ENCODE data around the gene UNC13B. TPM values are rescaled to one million over a fixed set of nuclear protein-coding genes. Genes with fewer than 3 reads are reported as not detected.

UNC13B gene
- total and polyA plus RNA-seq, 2 donors (not counting 3 experiments of a cell fraction or from before 2014, with no cell fraction given): 30.1 to 46.2 TPM

DNA sequence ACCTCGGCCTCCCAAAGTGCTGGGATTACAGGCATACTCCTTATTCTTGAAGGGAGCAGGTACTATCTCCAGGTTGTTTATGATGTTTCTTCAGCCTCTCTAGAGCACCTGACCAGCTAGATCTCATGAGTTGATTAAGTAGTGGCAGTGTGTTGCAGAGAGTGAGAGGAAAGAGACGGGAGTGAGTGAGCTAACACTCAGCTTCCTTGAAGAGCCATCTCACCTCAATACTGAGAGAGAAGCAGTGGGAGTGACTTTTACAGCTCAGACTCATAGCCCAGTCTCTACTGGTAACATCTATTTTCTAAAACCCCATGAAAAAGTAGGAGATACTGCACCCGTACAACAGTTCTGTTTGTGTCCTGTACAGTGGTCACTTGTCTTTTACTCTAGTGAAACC lies 284.2 kb downstream of the UNC13B start:
- no peak for FAIRE-seq
- Histone ChIP-seq H3K9me1 (replicated peaks; ENCODE audit: control insufficient read depth, extremely low read depth, insufficient read depth, low read length) (no peaks in the 10 kb centered on the region), H3K36me3 (ENCODE audit: control insufficient read depth in 2 of 2, extremely low read depth in 1 of 2, insufficient read depth in 2 of 2, low read length in 2 of 2) (no peaks in the 10 kb centered on the region)

DNA sequence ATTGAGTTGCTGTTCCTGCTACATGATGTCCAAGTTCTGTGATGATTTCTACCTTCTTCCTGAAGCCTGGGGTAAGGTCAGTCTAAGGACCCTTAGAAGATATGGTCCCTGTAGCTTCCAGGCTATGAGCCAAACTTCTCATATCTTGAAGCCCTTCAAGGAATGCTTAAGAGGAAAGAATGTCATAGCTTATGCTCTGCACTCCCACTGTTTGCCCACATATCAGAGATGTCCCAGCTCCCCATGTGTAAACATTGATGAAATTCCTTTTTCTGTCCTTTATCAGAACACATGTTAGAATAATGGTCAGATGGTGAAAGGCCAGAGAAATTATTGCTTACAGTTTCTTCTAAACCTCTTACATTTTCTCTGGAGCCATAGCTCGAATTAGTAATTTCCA lies 286.7 kb downstream of the UNC13B start:
- FAIRE-seq: no peak
- ChIA-PET CTCF (interaction anchor here (0.8 to 2.3 kb wide), 5 partner anchors 16 to 332 kb away, joined by 3 to 8 read pairs (median 4); no protein-coding TSS in a partner anchor), POLR2A (no interaction called here)
- BruUV-seq (replicated peaks): no TSS peak
- Histone ChIP-seq H3K4me2 (ENCODE audit: insufficient read depth, low read length) (no peak overlapping the region), H3K9ac (replicated peaks; ENCODE audit: extremely low read depth, insufficient read depth, low read length) (no peak overlapping the region), H2AFZ (ENCODE audit: low read depth, low read length) (no peak overlapping the region), H3K27ac (ENCODE audit: insufficient read depth, low read depth, low read length) (no peak overlapping the region), H3K9me3 (replicated peaks; ENCODE audit: control insufficient read depth, insufficient read depth, low read length) (no peaks in the 10 kb centered on the region), H3K4me1 (ENCODE audit: control insufficient read depth, extremely low read depth, insufficient read depth, low read length) (no peaks in the 10 kb centered on the region), H3K4me3 (replicated peaks in 1 of 3; ENCODE audit: insufficient read depth in 1 of 3, low read depth in 1 of 3, low read length in 3 of 3) (no peak overlapping the region), H4K20me1 (replicated peaks; ENCODE audit: control insufficient read depth, extremely low read depth, insufficient read depth, low read length) (no peaks in the 10 kb centered on the region), H3K9me1 (replicated peaks; ENCODE audit: control insufficient read depth, extremely low read depth, insufficient read depth, low read length) (no peaks in the 10 kb centered on the region), H3K27me3 (ENCODE audit: control insufficient read depth in 2 of 2, insufficient read depth in 2 of 2, low read length in 2 of 2) (peaks cover 10 to 19% of the 10 kb centered on the region in 2 experiments), H3K79me2 (ENCODE audit: control insufficient read depth, insufficient read depth, low read length) (no peaks in the 10 kb centered on the region), H3K36me3 (ENCODE audit: control insufficient read depth in 2 of 2, extremely low read depth in 1 of 2, insufficient read depth in 2 of 2, low read length in 2 of 2) (no peaks in the 10 kb centered on the region)
- dilution Hi-C loops (cut with MboI; ENCODE audit: extremely low pct_ligation_motif_present, low sequenced_read_pairs): no loop called here
- no peak for DNase-seq (ENCODE audit: low read depth, low spot score)
- intact Hi-C loops (cut with micrococcal nuclease): no loop called here
- TF ChIP-seq, protein P1, sequence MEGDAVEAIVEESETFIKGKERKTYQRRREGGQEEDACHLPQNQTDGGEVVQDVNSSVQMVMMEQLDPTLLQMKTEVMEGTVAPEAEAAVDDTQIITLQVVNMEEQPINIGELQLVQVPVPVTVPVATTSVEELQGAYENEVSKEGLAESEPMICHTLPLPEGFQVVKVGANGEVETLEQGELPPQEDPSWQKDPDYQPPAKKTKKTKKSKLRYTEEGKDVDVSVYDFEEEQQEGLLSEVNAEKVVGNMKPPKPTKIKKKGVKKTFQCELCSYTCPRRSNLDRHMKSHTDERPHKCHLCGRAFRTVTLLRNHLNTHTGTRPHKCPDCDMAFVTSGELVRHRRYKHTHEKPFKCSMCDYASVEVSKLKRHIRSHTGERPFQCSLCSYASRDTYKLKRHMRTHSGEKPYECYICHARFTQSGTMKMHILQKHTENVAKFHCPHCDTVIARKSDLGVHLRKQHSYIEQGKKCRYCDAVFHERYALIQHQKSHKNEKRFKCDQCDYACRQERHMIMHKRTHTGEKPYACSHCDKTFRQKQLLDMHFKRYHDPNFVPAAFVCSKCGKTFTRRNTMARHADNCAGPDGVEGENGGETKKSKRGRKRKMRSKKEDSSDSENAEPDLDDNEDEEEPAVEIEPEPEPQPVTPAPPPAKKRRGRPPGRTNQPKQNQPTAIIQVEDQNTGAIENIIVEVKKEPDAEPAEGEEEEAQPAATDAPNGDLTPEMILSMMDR (IDR thresholded peaks at IDR 0.05; ENCODE audit: extremely low read depth in 1 of 2, insufficient read depth in 1 of 2, low read depth in 1 of 2, low read length in 2 of 2): no peak
- TF ChIP-seq MYC (IDR thresholded peaks at IDR 0.05; ENCODE audit: low read depth, low read length) (no peak), POLR2AphosphoS5 (IDR thresholded peaks at IDR 0.05; ENCODE audit: insufficient read depth, low read depth, low read length) (no peak), EZH2 (IDR thresholded peaks at IDR 0.05; ENCODE audit: borderline replicate concordance, low read depth, low read length, severe bottlenecking) (no peak), GATA2 (IDR thresholded peaks at IDR 0.05; ENCODE audit: insufficient read depth, insufficient read length, low read depth, low read length) (no peak)

More for the DNA sequence above, 284.2 kb downstream of the UNC13B start:
- H2AFZ ChIP-seq (ENCODE audit: low read depth, low read length): no peak overlapping the region
- dilution Hi-C loops (cut with MboI; ENCODE audit: extremely low pct_ligation_motif_present, low sequenced_read_pairs): no loop called here
- H3K79me2 ChIP-seq (ENCODE audit: control insufficient read depth, insufficient read depth, low read length): no peaks in the 10 kb centered on the region
- H3K9me3 ChIP-seq (replicated peaks; ENCODE audit: control insufficient read depth, insufficient read depth, low read length): no peaks in the 10 kb centered on the region
- TF ChIP-seq POLR2AphosphoS5 (IDR thresholded peaks at IDR 0.05; ENCODE audit: insufficient read depth, low read depth, low read length) (no peak), FOS (IDR thresholded peaks at IDR 0.05; ENCODE audit: borderline replicate concordance, insufficient read depth, low read length) (no peak), EZH2 (IDR thresholded peaks at IDR 0.05; ENCODE audit: borderline replicate concordance, low read depth, low read length, severe bottlenecking) (no peak)
- no peaks in the 10 kb centered on the region for H3K4me1 ChIP-seq (ENCODE audit: control insufficient read depth, extremely low read depth, insufficient read depth, low read length)
- CTCF ChIA-PET: interaction anchor here (0.6 to 1.1 kb wide), 2 partner anchors 18 to 314 kb away, joined by 3 read pairs; no protein-coding TSS in a partner anchor
- BruUV-seq (replicated peaks): no TSS peak
- intact Hi-C loops (cut with micrococcal nuclease): no loop called here
- no peak overlapping the region for H3K27ac ChIP-seq (ENCODE audit: insufficient read depth, low read depth, low read length)
- POLR2A ChIA-PET: interaction anchor here (0.6 kb wide), 1 partner anchor 593 kb away, joined by 3 read pairs; no protein-coding TSS in a partner anchor
- no peak overlapping the region for H3K4me3 ChIP-seq (replicated peaks in 1 of 3; ENCODE audit: insufficient read depth in 1 of 3, low read depth in 1 of 3, low read length in 3 of 3)
- no peak for DNase-seq (ENCODE audit: low read depth, low spot score)
- peaks cover 8 to 19% of the 10 kb centered on the region in 2 experiments for H3K27me3 ChIP-seq (ENCODE audit: control insufficient read depth in 2 of 2, insufficient read depth in 2 of 2, low read length in 2 of 2)
- no peaks in the 10 kb centered on the region for H4K20me1 ChIP-seq (replicated peaks; ENCODE audit: control insufficient read depth, extremely low read depth, insufficient read depth, low read length)
- H3K9ac ChIP-seq (replicated peaks; ENCODE audit: extremely low read depth, insufficient read depth, low read length): no peak overlapping the region
- H3K4me2 ChIP-seq (ENCODE audit: insufficient read depth, low read length): no peak overlapping the region

All from endothelial cell of umbilical vein (primary cell).